ENCODE data around the gene TMEM203.
A peak's percentile ranks its signal among the peaks of the same experiment; 100 is the strongest.

TMEM203 gene

DNA sequence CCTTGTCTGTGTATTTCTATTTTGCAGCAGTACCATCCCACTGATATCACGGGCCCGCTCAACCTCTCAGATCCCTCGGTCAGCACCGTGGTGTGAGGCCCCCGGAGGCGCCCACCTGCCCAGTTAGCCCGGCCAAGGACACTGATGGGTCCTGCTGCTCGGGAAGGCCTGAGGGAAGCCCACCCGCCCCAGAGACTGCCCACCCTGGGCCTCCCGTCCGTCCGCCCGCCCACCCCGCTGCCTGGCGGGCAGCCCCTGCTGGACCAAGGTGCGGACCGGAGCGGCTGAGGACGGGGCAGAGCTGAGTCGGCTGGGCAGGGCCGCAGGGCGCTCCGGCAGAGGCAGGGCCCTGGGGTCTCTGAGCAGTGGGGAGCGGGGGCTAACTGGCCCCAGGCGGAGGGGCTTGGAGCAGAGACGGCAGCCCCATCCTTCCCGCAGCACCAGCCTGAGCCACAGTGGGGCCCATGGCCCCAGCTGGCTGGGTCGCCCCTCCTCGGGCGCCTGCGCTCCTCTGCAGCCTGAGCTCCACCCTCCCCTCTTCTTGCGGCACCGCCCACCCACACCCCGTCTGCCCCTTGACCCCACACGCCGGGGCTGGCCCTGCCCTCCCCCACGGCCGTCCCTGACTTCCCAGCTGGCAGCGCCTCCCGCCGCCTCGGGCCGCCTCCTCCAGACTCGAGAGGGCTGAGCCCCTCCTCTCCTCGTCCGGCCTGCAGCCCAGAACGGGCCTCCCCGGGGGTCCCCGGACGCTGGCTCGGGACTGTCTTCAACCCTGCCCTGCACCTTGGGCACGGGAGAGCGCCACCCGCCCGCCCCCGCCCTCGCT lies 37.5 kb downstream of the TMEM203 start:
- no peak for DNase-seq (ENCODE audit: low read depth in 3 of 3, low spot score in 1 of 3)

DNA sequence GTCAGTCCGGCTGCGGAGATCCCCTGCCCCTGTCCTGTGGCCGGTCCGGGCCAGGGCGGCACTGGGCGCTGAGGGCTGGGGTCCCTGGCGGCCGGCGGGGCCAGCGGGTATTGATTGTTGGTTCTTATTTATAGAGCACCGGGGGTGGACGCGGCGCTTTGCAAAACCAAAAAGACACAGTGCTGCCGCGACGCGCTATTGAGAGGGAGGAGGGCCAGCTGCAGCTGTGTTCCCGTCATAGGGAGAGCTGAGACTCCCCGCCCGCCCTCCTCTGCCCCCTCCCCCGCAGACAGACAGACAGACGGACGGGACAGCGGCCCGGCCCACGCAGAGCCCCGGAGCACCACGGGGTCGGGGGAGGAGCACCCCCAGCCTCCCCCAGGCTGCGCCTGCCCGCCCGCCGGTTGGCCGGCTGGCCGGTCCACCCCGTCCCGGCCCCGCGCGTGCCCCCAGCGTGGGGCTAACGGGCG lies 38.1 kb downstream of the TMEM203 start:
- no peak for DNase-seq (ENCODE audit: low read depth in 3 of 3, low spot score in 1 of 3)

DNA sequence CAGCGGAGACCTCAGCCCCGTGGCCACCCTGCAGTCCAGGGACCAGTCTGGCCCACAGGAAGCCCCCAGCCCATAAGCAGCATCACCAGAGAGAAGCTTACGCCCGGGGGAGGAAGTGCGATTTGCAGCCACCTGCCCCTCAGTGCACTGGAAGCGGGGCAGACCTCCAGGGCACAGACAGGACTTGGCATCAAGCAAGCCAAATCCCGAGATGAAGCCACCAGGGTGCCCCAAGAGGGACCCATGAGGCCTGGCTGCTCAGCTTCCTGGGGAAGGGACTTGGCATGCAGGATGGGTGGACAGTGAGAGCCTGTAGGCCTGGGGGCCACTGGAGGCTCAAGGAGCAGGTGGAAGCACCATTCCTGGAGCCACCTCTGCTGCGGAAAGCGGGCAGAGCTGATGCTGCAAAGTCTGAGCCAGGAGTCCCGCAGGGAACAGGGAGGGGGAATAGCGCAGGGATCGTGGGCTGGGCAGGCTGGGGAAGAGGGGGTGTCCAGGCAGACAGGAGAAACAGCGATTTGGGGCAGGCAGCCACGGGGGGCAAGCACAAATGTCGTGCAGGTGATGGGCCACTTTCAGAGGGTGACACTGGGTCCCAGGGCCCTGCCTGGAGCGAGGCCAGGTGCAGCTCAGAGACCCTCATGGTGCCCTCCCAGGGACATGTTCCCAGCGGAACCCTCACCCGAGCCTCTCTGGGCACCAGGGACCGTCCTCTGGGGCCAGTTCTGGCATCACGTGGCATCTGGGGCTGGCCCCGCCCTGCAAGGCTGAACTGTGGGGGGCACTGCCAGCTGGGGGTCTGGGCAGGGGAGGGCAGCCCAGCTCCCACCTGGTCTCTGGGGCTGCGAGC lies 38.8 kb downstream of the TMEM203 start:
- no peak for DNase-seq (ENCODE audit: low read depth in 3 of 3, low spot score in 1 of 3)

DNA sequence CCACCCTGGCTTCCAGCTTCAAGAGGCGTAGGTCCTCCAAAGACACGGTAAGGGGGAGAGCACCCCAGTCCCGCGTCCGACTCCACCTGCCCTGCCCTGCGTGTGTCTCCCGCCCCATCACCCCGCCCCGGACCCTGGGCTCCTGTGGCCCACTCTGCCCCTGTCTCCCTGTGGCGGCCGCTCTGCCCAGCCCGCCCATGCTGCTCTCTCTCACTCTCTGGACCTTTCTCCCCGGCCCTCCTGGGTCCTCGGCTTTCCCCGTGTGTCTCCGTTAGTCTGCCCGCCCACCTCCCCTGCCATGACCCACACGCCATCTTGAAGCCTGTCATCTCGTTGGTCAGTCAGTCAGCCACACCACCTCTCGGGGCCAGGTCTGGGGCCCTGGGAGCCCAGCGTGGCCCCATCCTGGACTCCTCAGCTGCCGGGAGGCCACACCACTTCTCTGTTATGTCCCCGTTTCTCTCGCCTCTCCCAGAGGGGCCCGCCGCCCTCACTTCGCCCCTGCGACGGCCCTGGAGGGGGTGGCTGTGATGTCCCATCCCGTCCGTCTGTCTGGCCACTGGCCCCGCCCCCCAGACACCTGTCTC lies 40.1 kb downstream of the TMEM203 start:
- no peak for DNase-seq (ENCODE audit: low read depth in 3 of 3, low spot score in 1 of 3)

DNA sequence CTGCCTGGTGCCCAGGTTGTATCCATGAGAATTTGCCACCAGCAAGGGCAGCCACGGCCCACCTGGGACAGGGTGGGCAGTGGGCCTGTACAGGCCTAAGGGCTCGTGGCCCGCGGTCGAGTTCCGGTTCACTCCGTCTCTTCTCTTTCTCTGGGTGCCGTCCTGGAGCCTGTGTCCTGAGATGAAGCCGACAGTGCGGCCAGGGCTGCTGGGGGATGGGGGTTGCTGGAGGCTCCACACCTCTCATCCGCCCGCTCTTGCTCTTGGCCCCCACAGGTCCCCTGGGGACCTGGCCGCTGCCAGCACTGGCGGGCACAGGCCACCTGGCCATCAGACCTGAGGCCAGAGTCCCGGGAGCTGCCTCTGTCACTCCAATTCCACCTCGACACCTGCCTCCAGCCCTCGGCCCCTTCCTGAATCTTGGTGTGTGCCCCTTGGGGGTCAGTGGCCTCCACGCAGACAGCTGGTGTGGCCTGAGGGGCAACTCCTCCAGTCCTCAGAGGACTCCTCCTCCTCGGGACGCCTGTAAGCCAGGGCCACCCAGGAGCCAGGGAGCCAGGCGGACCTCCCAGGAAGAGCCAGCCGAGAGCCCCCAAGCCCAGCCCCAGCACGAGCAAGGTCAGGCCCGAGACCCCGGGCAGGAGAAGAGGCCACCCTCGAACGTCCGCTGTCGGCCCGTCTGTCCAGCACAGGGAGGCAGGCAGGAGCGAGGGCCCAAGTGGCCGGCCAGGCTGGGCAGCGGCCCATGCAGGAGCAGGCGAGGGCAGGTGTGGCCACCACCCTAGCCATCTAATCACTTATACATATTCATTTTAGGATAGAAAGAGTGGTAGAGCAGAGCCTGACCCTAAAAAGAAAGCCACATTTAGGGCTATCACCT lies 40.8 kb downstream of the TMEM203 start:
- DNase-seq (ENCODE audit: low read depth in 3 of 3, low spot score in 1 of 3): no peak

DNA sequence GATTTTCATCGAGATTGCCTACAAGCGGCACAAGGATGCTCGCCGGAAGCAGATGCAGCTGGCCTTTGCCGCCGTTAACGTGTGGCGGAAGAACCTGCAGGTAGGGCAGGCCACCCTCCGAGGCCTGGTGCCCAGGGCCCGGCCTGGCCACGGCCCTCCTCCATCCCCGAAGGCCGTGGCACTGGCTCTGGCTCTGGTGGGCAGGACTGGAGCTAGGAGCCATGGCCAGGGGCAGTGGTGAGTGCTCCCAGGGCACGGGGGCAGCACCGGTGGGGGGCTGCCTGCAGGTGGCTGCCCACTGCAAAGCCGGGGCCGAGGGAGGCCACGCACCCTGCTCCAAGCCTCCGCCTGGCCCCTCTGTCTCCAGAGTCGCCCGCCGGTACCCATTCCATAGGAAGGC lies 41.6 kb downstream of the TMEM203 start:
- DNase-seq (ENCODE audit: low read depth in 3 of 3, low spot score in 1 of 3): no peak

DNA sequence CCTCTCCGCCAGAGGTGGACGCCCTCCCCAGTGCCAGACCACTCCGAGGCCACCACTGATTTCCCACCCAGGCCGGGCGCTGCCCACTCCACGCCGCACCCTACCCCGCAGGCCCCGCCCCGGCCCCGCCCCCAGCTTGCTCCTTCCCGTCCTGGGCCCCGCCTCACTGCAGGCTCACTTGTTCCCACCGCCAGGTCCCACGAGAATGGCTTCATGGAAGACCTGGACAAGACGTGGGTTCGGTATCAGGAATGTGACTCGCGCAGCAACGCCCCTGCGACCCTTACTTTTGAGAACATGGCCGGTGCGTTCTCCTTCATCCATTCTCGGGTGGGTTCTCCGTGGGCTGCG lies 42.1 kb downstream of the TMEM203 start:
- DNase-seq (ENCODE audit: low read depth in 3 of 3, low spot score in 1 of 3): no peak

DNA sequence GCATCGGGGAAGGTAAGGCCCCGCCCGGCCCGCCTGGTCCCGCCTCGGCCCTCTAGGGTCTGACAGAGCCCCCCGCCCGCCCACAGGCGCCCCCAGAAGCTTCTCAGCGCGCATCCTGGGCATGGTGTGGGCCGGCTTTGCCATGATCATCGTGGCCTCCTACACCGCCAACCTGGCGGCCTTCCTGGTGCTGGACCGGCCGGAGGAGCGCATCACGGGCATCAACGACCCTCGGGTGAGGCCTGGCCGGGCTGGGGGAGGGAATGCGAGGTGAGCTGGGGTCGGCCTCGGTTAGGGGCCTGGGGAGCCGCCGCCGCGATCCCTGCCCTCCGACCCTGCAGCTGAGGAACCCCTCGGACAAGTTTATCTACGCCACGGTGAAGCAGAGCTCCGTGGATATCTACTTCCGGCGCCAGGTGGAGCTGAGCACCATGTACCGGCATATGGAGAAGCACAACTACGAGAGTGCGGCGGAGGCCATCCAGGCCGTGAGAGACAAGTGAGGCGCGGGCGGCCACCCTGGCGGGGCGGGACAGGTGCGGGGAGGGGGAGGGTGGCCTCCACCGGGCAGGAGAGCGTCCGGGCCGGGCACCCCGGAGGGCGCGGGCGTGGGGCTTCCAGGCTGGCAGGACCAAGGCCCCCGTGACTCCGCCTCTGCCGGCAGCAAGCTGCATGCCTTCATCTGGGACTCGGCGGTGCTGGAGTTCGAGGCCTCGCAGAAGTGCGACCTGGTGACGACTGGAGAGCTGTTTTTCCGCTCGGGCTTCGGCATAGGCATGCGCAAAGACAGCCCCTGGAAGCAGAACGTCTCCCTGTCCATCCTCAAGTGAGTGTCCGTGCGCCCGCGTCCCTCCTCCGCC lies 42.7 kb downstream of the TMEM203 start:
- DNase-seq (ENCODE audit: low read depth in 3 of 3, low spot score in 1 of 3): no peak

DNA sequence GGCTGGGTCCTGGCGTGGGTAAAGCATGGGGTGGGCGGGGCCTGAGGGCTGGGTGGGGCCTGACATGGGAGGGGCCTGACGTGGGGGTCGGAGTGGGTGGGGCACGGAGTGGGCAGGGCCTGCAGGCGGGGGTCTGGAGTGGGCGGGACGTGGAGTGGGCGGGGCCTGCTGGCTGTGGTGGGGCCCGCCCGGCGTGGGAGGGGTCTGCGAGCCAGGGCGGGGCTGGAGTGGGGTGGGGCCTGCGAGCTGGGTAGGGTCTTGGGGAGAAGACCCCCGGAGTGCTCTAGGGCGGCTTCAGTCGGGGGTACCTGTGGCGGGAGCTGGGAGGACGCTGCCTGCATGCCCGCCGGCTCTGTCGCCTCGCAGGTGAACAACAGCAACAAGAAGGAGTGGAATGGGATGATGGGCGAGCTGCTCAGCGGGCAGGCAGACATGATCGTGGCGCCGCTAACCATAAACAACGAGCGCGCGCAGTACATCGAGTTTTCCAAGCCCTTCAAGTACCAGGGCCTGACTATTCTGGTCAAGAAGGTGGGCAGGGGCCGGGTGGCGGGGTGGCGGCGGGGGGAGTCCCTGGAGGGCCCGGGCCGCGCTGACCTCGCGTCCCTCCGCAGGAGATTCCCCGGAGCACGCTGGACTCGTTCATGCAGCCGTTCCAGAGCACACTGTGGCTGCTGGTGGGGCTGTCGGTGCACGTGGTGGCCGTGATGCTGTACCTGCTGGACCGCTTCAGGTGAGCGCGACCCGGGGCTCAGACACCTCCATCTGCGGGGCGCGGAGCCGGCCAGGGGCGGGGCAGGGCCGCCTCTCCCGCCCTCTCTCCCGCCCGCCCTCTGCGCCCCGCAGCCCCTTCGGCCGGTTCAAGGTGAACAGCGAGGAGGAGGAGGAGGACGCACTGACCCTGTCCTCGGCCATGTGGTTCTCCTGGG lies 43.6 kb downstream of the TMEM203 start:
- no peak for DNase-seq (ENCODE audit: low read depth in 3 of 3, low spot score in 1 of 3)

DNA sequence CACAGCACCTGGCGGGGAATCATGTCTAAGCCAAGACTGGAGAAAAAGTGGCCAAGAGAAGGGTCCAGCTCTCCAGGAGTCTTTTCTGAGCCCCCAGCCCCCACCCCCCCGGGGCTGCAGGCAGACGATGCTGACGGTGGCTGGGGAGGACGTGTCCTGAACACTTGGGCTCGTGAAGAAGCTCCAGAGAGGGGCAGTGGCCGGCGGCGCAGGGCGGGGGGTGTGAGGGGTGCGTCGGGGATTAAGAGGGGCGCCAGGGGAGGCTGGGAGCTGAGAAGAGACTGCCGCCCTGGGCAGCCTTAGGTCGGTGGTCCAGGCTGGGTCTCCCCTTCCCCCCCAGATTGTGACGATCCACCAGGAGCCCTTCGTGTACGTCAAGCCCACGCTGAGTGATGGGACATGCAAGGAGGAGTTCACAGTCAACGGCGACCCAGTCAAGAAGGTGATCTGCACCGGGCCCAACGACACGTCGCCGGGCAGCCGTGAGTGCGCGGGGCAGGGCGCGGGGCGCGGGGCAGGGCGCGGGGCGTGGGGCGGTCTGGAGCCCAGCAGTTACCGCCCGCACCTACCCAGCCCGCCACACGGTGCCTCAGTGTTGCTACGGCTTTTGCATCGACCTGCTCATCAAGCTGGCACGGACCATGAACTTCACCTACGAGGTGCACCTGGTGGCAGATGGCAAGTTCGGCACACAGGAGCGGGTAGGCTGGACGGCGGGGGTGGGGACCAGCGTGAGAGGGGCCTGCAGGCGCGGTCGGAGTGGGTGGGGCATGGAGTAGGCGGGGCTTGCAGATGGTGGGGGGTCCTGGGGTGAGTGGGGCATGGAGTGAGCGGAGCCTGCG lies 44.5 kb downstream of the TMEM203 start:
- no peak for DNase-seq (ENCODE audit: low read depth in 3 of 3, low spot score in 1 of 3)

DNA sequence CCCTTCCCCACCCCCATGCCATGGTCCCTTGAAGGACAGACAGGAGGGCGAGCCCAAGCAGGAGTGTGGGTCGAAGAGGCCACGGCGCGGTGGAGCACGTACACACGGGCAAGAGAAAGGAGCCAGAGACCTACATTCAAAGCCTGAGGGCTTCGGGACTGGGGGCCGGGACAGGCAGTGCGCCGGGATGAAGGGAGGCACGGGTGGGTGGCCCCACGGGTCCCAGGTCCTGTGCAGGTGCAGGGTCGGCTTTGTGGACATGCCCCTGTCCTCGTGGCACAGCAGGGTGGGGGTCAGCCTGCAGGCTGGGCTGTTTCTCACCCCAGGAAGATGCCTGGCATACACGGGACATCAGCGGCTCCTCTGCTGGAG lies 45.4 kb downstream of the TMEM203 start:
- no peak for DNase-seq (ENCODE audit: low read depth in 3 of 3, low spot score in 1 of 3)

DNA sequence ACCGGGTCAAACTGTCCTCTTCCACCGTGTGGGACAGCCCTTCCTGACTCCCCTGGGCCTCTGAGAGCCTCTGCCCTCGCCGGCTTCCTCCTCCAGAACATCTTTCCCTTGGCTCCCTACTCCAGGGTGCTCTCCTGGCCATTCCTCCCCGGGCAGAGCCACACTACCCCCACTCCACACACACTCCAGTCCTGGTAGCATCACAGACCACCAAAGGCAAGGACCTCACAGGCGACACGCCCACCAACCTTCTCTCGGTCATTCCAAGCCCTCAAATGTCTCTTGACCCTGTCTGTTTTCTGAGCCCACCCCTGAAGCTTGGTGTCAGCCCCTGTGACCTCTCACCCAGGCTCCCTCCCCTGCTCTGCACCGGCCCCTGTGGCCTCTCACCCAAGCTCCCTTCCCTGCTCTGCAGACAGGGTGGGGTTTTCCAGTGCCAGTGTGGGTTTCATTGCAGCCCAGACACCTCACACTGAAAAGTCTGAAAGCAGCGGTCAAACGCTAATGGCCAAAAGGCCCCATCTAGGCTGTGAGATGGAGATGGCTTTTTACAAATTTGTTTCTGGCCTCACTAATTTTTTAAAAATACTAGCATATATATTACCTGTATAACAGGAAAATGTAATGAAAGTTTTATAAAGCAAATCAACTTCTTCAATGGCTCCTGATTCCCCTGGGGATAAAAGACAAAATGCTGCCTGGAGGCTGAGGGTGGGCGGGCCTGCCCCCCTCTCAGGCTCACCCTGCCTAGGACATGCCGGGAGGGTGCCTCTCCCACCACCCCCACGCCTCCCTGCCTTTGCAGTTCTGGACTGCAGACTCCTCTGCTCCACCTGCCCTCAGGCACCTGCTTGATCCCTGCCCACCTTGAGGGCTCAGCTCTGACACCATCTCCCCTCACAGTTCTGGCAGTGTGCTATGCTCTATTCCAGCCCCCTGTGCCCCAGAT lies 46.1 kb downstream of the TMEM203 start:
- no peak for DNase-seq (ENCODE audit: low read depth in 3 of 3, low spot score in 1 of 3)

DNA sequence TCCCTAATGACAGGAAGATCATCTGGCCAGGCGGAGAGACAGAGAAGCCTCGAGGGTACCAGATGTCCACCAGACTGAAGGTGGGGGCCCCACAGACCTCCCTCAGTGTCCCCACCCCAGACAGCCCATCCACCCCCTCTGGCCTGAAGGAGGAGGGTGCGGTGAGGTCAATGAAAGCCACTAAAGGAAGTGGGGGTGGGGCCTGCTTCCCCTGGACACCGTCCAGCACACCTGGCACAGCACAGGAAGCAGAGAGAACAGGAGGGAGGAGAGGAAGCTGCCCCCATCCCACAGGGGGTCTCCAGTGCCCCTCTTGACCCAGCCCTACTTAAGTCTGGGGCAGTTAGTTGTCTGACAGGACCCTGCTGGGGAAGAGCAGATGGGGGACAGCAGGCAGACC lies 46.8 kb downstream of the TMEM203 start:
- DNase-seq (ENCODE audit: low read depth in 3 of 3, low spot score in 1 of 3): no peak

DNA sequence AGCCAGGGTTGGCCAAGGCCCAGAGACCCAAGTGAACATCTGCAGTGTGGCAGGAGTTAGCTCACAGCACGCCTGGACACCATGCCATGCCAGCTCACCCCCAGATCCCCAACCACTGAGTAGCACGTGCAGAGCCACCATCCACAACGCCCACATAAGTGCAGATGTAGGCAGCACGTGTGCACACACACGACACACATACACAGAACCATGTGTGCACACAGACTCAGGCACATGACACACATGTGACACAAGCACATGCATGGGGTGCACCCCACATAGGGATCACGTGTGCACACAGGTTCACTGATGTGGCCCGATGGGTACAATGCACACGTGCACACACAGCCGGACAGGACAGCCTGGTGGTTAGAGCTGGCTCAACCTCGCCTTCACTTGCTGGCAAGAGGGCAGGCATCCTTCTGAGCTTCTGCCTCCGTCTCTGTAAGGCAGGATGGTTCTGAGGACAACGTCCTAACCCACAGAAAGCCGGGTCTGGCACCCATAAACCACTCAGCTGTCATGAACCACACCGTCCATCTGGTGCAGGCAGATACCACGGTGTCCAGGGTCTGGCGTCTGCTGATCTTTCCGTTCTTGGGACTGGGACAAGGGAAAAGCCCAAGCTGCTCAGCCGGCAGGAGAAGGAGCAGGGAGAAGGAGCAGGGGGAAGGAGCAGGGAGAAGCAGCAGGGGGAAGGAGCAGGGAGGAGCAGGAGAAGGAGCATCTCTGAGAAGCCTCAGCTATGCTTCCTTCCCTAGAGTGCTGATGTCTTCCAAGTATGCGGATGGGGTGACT lies 47.6 kb downstream of the TMEM203 start:
- no peak for DNase-seq (ENCODE audit: low read depth in 3 of 3, low spot score in 1 of 3)

DNA sequence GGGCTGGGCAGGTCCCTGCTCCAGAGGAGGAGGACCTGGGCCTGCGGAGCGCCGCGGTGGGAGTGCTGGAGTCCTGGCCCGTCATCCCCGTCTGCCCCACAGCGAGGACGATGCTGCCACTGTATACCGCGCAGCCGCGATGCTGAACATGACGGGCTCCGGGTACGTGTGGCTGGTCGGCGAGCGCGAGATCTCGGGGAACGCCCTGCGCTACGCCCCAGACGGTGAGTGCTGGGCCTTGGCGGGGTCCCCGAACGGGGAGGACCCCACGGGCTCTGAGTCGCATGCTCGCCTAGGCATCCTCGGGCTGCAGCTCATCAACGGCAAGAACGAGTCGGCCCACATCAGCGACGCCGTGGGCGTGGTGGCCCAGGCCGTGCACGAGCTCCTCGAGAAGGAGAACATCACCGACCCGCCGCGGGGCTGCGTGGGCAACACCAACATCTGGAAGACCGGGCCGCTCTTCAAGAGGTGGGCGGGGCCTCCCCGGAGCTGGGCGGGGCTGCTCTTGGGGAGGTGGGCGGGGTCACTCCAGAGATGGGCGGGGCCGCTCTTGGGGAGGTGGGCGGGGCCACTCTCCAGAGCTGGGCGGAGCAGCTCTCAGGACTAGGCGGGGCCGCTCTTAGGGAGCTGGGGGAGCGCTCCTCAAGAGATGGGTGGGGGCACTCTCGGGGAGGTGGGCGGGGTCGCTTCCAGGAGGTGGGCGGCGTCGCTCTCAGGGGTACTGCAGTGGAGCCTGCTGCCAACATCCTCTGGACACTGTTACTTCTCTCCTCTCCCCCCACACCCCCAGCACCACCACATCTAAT lies 48.7 kb downstream of the TMEM203 start:
- DNase-seq (ENCODE audit: low read depth in 3 of 3, low spot score in 1 of 3): peak; percentile 10 to 48 (median 13)
